ENCODE data around the gene ZNF513. TPM values are rescaled to one million over a fixed set of nuclear protein-coding genes. Genes with fewer than 3 reads are reported as not detected.

ZNF513 gene
- total RNA-seq, 1 donor from 2014 or later: 6.7 TPM

DNA sequence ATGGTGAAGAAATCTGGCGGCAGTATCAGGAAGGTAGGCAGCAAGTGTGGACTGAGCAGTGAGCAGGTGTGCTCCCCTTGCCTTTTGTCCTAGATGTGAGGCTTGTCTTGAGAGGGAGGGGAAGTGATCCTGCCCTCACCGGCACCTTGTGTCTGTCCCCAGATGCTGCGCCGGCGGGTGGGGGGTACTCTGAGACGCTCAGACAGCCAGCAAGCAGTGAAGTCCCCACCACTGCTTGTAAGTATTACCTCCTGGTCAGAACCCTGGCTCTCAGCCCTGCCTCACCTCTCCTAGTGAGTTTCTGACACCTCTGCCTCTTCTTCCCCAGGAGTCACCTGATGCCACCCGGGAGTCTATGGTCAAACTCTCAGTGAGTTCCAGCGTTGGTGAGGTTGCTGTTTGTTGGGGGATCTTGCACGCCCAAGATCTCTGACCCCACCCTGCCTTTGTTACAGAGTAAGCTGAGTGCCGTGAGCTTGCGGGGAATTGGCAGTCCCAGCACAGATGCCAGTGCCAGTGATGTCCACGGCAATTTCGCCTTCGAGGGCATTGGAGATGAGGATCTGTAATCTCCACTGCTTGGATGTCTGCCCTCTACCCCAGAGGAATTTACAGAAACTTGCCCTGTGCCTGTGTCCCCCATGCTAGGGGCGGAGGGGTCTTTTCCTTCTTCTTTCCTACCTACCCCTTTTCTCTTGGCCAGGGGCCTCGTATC, 4.2 kb downstream of the ZNF513 start:
- no peak for DNase-seq
- peaks cover 53% of the 10 kb centered on the region for H3K4me1 ChIP-seq
- no peaks in the 10 kb centered on the region for H3K9me3 ChIP-seq (replicated peaks)
- H3K36me3 ChIP-seq: peaks cover 63% of the 10 kb centered on the region
- H3K4me3 ChIP-seq: no peak overlapping the region
- intact Hi-C loops (cut with micrococcal nuclease): no loop called here
- H3K27ac ChIP-seq (replicated peaks): no peak overlapping the region
- no peaks in the 10 kb centered on the region for H3K27me3 ChIP-seq (ENCODE audit: low read depth)
- TF ChIP-seq, protein P1, sequence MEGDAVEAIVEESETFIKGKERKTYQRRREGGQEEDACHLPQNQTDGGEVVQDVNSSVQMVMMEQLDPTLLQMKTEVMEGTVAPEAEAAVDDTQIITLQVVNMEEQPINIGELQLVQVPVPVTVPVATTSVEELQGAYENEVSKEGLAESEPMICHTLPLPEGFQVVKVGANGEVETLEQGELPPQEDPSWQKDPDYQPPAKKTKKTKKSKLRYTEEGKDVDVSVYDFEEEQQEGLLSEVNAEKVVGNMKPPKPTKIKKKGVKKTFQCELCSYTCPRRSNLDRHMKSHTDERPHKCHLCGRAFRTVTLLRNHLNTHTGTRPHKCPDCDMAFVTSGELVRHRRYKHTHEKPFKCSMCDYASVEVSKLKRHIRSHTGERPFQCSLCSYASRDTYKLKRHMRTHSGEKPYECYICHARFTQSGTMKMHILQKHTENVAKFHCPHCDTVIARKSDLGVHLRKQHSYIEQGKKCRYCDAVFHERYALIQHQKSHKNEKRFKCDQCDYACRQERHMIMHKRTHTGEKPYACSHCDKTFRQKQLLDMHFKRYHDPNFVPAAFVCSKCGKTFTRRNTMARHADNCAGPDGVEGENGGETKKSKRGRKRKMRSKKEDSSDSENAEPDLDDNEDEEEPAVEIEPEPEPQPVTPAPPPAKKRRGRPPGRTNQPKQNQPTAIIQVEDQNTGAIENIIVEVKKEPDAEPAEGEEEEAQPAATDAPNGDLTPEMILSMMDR (IDR thresholded peaks at IDR 0.05; ENCODE audit: borderline replicate concordance): no peak

DNA sequence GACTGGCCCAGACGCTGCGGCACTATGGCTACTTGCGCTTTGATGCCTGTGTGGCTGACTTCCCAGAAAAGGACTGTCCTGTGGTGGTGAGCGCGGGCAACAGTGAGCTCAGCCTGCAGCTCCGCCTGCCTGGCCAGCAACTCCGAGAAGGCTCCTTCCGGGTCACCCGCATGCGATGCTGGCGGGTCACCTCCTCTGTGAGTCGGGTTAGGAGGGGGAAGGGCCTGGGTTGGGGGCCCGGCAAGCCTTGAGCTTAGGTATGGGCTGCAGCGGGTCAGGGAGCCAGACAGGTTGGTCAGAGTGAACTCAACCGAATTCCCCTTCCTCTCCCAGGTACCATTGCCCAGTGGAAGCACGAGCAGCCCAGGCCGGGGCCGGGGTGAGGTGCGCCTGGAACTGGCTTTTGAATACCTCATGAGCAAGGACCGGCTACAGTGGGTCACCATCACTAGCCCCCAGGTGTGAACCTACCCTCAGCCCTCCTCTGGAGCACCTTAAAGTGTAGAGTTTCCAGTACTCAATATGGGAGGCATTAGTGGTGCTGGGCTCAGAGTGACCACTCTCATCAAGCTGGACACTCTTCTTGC, 4.9 kb downstream of the ZNF513 start:
- H3K27ac ChIP-seq (replicated peaks): no peak overlapping the region
- DNase-seq: no peak
- H3K9me3 ChIP-seq (replicated peaks): no peaks in the 10 kb centered on the region
- intact Hi-C loops (cut with micrococcal nuclease): no loop called here
- TF ChIP-seq, protein P1 (IDR thresholded peaks at IDR 0.05; ENCODE audit: borderline replicate concordance): no peak
- H3K36me3 ChIP-seq: peaks cover 63% of the 10 kb centered on the region
- no peak overlapping the region for H3K4me3 ChIP-seq
- H3K4me1 ChIP-seq: peaks cover 54% of the 10 kb centered on the region
- no peaks in the 10 kb centered on the region for H3K27me3 ChIP-seq (ENCODE audit: low read depth)

DNA sequence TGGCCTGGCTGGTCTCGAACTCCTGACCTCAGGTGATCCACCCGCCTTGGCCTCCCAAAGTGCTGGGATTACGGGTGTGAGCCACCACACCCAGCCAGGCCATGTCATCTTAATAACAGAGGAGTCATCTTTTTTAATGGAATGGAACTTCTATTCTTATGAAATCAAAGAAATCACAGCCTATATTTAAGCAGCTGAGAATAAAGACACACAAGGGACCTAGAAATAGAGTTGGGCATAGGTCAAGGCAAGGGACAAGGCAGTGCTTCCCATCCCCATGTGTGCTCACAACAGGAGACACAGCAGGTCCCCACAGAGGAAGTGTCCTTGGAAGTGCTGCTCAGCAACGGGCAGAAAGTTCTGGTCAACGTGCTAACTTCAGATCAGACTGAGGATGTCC, 7.0 kb downstream of the ZNF513 start:
- no peaks in the 10 kb centered on the region for H3K27me3 ChIP-seq (ENCODE audit: low read depth)
- no peaks in the 10 kb centered on the region for H3K9me3 ChIP-seq (replicated peaks)
- peaks cover 53% of the 10 kb centered on the region for H3K4me1 ChIP-seq
- no peak for DNase-seq
- TF ChIP-seq, protein P1 (IDR thresholded peaks at IDR 0.05; ENCODE audit: borderline replicate concordance): no peak
- peaks cover 64% of the 10 kb centered on the region for H3K36me3 ChIP-seq
- intact Hi-C loops (cut with micrococcal nuclease): no loop called here
- no peak overlapping the region for H3K27ac ChIP-seq (replicated peaks)
- no peak overlapping the region for H3K4me3 ChIP-seq

DNA sequence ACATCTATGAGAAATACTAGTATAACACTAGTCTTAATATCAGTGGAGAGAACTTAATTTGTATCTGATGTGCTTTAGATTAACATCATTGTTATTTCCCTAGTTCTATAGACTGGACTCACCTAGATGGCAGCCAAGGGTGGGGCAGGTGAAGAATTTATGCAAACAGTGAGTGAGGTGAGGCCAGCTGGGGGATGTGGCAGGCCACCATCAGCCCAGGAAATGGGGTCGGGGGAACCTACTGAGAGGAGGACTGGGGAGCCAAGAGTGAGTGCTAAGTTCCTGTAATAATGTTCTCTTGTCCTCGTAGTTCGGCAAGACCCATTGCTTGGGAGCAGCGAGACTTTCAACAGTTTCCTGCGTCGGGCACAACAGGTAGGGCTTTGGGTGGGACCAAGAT, 7.6 kb downstream of the ZNF513 start:
- H3K27ac ChIP-seq (replicated peaks): no peak overlapping the region
- TF ChIP-seq, protein P1 (IDR thresholded peaks at IDR 0.05; ENCODE audit: borderline replicate concordance): no peak
- intact Hi-C loops (cut with micrococcal nuclease): no loop called here
- no peaks in the 10 kb centered on the region for H3K9me3 ChIP-seq (replicated peaks)
- DNase-seq: no peak
- no peaks in the 10 kb centered on the region for H3K27me3 ChIP-seq (ENCODE audit: low read depth)
- H3K36me3 ChIP-seq: peaks cover 64% of the 10 kb centered on the region
- peaks cover 48% of the 10 kb centered on the region for H3K4me1 ChIP-seq
- no peak overlapping the region for H3K4me3 ChIP-seq

DNA sequence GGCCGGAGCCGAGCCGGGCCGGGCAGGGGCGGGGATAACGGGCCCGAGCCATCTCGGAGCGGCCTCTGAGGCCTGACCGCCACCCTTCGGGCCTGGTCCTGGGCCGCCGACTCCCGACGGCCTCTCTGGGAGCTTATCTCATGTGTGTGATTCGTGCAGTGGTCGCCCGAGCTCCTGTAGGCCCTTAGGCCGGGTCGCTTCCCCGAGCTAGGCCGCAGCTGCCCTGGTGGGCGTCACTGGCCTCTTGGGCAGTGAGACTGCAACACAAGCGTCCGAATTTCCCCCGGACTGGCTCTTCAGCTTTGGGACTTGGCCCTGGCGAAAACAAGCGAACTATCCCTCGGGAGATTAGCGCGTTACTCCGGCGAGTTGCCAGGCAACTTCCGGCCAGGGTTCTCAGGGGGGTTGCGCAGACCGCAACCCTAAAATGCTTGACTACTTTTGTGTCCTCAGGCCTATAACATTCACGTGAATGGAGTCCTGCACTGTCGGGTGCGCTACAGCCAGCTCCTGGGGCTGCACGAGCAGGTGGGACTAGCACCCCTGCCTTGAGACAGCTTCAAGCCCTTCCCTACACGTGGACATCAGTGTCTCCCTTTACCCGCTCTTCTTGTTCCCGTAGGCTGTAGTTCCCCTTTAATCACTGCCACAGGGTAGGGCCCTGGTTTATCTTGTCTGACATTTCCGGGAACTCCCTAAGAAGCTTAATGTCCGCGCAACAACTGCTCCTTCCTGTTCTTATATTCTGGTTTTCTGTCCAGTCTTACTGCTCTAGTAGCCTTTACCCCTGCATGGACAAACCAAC, 9.5 kb downstream of the ZNF513 start:
- Histone ChIP-seq H3K36me3 (peaks cover 64% of the 10 kb centered on the region), H3K27ac (replicated peaks) (peak overlapping the region; percentile 97), H3K4me1 (peaks cover 47% of the 10 kb centered on the region), H3K9me3 (replicated peaks) (no peaks in the 10 kb centered on the region), H3K4me3 (peak overlapping the region; percentile 89), H3K27me3 (ENCODE audit: low read depth) (no peaks in the 10 kb centered on the region)
- DNase-seq: peak; percentile 39
- intact Hi-C loops (cut with micrococcal nuclease): no loop called here
- TF ChIP-seq, protein P1 (IDR thresholded peaks at IDR 0.05; ENCODE audit: borderline replicate concordance): no peak

All from left ventricle myocardium inferior (tissue), 1 donor.